Effector memory CD8-positive, alpha-beta T cell (primary cell): ENCODE measurements around the gene HSBP1.
A peak's percentile ranks its signal among the peaks of the same experiment; 100 is the strongest.

ENCODE experiments used
- ATAC-seq: fragments of 150-1000 bp; cut with Tn5 transposase; replicated peaks from 2 replicates; pipeline ENCODE4 v1.10.0; 2021; ENCODE audit warnings: mild to moderate bottlenecking, moderate library complexity
- DNase-seq, 3 experiments: peaks; one replicate each; pipeline ENCODE4 v3.0.0; 2021
- H3K27ac Mint-ChIP-seq, 2 donors: one replicate each; pipeline ENCODE4 v1.8.0; 2022; ENCODE audit warnings: mild to moderate bottlenecking in 2 of 2, mixed read lengths in 2 of 2, moderate library complexity in 2 of 2
- H3K27me3 Mint-ChIP-seq, 2 donors: one replicate each; pipeline ENCODE4 v1.8.0; 2022; ENCODE audit warnings: mixed read lengths in 2 of 2
- H3K36me3 Mint-ChIP-seq: one replicate; pipeline ENCODE4 v1.8.0; 2022; ENCODE audit warnings: mild to moderate bottlenecking, moderate library complexity, mixed read lengths; ENCODE audit not compliant: insufficient read depth
- H3K4me1 Mint-ChIP-seq, 2 donors: one replicate each; pipeline ENCODE4 v1.8.0; 2022; ENCODE audit warnings: low read depth in 2 of 2, mixed read lengths in 2 of 2
- H3K4me3 Mint-ChIP-seq, 2 donors: one replicate each; pipeline ENCODE4 v1.8.0; 2022; ENCODE audit warnings: mild to moderate bottlenecking in 2 of 2, mixed read lengths in 2 of 2, moderate library complexity in 2 of 2
- H3K9me3 Mint-ChIP-seq, 2 donors: one replicate each; pipeline ENCODE4 v1.8.0; 2022; ENCODE audit warnings: mixed read lengths in 2 of 2

The HSBP1 gene

DNA sequence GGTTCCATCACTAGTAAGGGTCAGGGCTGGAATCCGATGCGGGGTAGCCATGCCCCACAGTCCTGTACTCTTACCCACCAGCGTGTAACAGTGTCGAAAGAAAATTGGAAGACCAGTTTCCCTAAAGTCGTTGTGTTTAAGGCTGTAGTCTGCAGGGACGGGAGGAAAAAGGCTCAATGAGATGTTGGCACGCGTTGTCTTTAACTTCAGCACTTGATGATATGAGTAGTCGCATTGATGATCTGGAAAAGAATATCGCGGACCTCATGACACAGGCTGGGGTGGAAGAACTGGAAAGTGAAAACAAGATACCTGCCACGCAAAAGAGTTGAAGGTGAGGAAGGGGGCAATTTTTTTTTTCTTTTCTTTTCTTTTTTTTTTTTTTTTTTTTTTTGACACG is 1.3 kb downstream of the HSBP1 start:
- H3K36me3 Mint-ChIP-seq = peaks cover 38% of the 10 kb centered on the region
- H3K9me3 Mint-ChIP-seq = no peaks in the 10 kb centered on the region
- H3K4me1 Mint-ChIP-seq = peaks cover 18 to 28% of the 10 kb centered on the region in 2 donors
- DNase-seq = no peak
- ATAC-seq = no peak
- no peaks in the 10 kb centered on the region for H3K27me3 Mint-ChIP-seq
- peak overlapping the region; percentile 96 to 98 for H3K4me3 Mint-ChIP-seq
- peak overlapping the region; percentile 91 to 95 for H3K27ac Mint-ChIP-seq

DNA sequence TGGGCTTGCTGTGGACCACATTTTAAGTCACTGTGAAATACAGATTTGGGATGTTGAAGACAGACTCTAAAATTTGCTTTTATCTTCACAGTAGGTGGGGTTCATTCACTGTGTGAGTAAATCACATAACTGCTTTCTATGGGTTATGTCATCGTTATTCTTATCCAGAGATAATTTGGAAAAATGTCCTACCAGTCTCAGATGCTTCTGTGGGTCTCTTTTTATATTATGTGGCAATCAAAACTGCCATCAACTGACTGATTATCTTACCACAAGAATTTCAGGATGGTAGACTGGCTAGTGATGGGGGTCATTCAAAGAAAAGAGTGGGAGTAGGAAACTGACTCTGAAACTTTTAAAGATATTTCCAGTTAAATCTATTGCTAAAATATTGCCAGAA is 3.1 kb downstream of the HSBP1 start:
- DNase-seq = no peak
- H3K36me3 Mint-ChIP-seq = peaks cover 38% of the 10 kb centered on the region
- ATAC-seq = no peak
- no peak overlapping the region for H3K27ac Mint-ChIP-seq
- no peaks in the 10 kb centered on the region for H3K27me3 Mint-ChIP-seq
- H3K4me3 Mint-ChIP-seq = no peak overlapping the region
- H3K9me3 Mint-ChIP-seq = no peaks in the 10 kb centered on the region
- peaks cover 18 to 28% of the 10 kb centered on the region in 2 donors for H3K4me1 Mint-ChIP-seq

DNA sequence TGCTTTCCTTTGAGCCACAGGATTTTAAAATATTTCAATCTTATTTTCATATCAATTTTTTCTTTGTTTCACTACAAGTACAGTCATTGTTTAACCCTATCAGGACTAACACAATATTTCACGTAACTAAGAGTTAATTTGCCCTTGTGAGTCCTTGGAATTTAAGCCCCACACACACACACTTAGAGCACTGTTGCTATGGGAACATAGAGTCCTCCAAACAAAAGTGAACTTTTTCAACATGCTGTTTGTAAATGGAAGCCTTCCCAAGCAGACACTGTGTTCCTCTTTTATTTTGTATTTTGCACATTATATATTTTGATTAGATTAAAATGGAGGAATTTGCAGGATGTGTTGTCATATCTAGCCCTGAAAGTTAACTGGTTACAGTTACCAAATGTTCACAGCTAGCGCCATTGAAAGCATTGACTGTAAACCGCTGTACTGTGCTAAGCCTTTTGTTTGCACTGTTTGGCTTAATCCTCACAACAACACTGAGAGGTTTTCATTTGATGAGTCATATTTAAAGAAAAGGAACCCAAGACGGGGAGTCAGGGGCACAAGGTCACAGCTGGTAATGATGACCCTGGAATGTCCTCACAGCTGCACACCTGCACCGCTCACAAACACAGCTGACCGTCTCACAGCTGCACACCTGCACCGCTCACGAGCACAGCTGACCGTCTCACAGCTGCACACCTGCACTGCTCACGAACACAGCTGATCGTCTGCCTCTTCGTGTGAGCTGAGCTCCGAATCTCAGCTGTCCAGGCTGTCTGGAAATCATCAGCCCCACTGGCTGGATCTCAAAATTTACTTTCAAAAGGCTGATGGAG is 6.3 kb downstream of the HSBP1 start:
- Mint-ChIP-seq H3K36me3 (peaks cover 31% of the 10 kb centered on the region), H3K4me3 (no peak overlapping the region), H3K9me3 (no peaks in the 10 kb centered on the region), H3K27me3 (no peaks in the 10 kb centered on the region), H3K4me1 (peaks cover 2 to 12% of the 10 kb centered on the region in 2 donors), H3K27ac (peak overlapping the region in 1 of 2 donors; percentile 29)
- DNase-seq (no peak), ATAC-seq (no peak)

DNA sequence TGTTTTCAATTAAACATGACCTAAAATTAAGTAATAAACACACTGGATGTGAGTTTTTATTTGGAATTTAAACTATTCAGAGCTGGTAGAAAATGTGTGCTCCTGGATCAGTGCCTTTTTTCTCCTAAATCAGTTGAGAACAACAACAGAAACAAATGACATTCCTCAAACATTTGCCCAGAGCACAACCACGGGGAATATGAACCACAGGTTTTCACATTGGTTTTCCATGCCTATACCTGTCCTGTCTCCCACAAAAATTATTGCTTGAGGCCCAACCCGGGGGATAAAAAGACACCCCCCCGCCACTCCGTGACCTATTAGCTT is 6.8 kb downstream of the HSBP1 start:
- ATAC-seq (no peak), DNase-seq (no peak)
- no peak overlapping the region for H3K27ac Mint-ChIP-seq
- H3K4me3 Mint-ChIP-seq = no peak overlapping the region
- H3K27me3 Mint-ChIP-seq = no peaks in the 10 kb centered on the region
- H3K9me3 Mint-ChIP-seq = no peaks in the 10 kb centered on the region
- H3K36me3 Mint-ChIP-seq = peaks cover 27% of the 10 kb centered on the region
- peaks cover 0 to 9% of the 10 kb centered on the region in 2 donors for H3K4me1 Mint-ChIP-seq

DNA sequence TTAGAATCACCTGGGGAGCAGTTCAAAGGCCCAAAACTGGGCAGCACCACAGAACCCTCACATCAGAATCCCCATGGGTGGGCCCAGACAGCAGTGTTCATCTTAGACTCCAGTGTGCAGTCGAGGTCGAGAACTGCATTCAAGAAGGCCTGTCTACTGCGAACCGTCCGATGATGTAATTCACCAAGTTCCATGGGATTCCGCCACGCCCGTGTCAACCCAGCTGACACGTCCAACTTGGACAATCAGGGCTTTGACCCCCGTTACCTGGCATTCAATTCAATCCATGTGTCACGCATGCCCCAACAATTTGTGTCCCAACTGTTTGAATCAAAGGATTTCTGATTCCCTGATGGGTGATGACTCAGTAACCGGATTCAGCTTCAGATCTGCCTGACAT is 9.2 kb downstream of the HSBP1 start:
- H3K9me3 Mint-ChIP-seq = no peaks in the 10 kb centered on the region
- no peak overlapping the region for H3K4me3 Mint-ChIP-seq
- peaks cover 1 to 18% of the 10 kb centered on the region in 2 donors for H3K27me3 Mint-ChIP-seq
- no peak overlapping the region for H3K27ac Mint-ChIP-seq
- DNase-seq (no peak), ATAC-seq (no peak)
- H3K36me3 Mint-ChIP-seq = peaks cover 7% of the 10 kb centered on the region
- peaks cover 0 to 4% of the 10 kb centered on the region in 2 donors for H3K4me1 Mint-ChIP-seq

DNA sequence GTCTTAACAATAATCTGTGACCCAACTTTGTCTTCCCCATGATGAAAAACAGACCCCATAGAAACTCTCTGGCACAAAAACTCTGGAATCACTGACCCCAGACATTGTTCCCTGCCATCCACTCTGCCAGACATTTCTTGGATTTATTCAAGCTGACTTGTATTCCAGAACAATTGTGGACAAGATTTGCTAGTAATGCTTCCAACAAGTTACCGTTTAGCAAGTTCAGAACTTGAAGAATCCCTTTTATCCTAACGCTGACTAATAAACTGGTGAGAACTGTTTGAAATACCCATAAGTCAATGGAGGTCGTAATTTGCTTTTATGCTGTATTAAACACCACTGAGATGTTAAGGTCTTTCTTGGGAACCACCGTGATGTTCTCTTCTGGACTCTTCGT is 10.5 kb downstream of the HSBP1 start:
- H3K9me3 Mint-ChIP-seq = no peaks in the 10 kb centered on the region
- no peak for ATAC-seq
- peaks cover 9 to 27% of the 10 kb centered on the region in 2 donors for H3K27me3 Mint-ChIP-seq
- H3K4me1 Mint-ChIP-seq = no peaks in the 10 kb centered on the region
- DNase-seq = no peak
- H3K4me3 Mint-ChIP-seq = no peak overlapping the region
- no peak overlapping the region for H3K27ac Mint-ChIP-seq
- no peaks in the 10 kb centered on the region for H3K36me3 Mint-ChIP-seq

DNA sequence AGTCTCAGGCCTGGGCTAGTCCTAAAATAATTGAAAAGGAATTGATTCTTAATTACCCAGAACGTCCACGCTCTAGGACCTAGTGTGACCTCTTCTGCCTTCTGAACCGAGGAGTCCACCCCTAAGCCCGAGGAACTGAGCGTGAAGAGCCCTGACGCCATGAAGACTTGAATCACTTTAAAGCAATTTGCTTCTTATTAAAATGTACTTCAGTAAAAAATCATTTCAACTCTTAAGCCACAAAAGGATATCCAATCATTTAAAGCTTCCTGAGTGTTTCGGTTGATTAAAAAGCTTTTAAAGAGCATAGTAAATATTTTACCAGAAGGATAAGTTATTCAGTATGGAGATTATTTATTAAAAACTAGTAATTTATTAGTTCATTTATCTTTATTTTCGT is 11.6 kb downstream of the HSBP1 start:
- Mint-ChIP-seq H3K27ac (no peak overlapping the region), H3K36me3 (no peaks in the 10 kb centered on the region), H3K4me1 (no peaks in the 10 kb centered on the region), H3K9me3 (no peaks in the 10 kb centered on the region), H3K27me3 (peaks cover 9 to 31% of the 10 kb centered on the region in 2 donors), H3K4me3 (no peak overlapping the region)
- DNase-seq (no peak), ATAC-seq (no peak)

DNA sequence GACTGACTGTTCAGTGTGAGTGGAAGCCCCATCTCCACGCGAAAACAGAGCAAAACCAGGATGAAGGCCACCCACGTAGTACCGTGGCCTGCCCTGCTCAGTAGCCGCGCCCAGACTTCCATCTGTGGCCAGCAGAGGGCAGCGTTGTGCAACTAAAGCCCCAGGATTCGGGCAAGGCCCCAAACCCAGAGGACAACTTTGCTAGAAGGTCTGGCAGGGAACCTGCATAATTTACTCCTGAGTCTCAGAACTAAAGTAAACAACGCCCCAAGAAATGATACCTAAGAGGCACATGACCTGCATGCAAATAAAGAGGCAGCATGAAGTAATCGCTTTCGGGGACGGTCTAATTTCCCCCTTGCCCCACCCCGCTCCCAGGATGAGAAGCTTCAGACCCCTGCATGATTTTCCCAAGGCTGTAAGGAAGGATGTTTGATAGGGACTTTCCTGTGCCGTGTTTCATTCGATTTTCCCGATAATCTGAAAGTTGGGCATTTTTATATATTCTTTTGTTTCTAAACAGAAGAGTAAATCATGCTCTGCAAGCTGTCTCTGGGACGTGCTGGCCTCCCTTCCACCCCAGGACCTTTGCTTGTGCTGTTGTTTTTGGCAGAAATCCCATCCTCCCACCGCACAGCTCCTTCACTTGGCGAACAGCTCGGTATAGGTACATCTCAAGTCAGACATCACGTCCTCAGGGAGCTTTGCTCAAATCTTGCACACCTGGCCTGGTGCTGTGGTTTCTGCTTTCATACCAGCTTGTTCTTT is 18.6 kb downstream of the HSBP1 start:
- Mint-ChIP-seq H3K27me3 (peaks cover 9 to 36% of the 10 kb centered on the region in 2 donors), H3K9me3 (no peaks in the 10 kb centered on the region), H3K27ac (no peak overlapping the region), H3K4me3 (no peak overlapping the region), H3K4me1 (peaks cover 3 to 4% of the 10 kb centered on the region in 2 donors), H3K36me3 (no peaks in the 10 kb centered on the region)
- DNase-seq (peak; percentile 77 to 84 (median 78)), ATAC-seq (peak; percentile 97)

DNA sequence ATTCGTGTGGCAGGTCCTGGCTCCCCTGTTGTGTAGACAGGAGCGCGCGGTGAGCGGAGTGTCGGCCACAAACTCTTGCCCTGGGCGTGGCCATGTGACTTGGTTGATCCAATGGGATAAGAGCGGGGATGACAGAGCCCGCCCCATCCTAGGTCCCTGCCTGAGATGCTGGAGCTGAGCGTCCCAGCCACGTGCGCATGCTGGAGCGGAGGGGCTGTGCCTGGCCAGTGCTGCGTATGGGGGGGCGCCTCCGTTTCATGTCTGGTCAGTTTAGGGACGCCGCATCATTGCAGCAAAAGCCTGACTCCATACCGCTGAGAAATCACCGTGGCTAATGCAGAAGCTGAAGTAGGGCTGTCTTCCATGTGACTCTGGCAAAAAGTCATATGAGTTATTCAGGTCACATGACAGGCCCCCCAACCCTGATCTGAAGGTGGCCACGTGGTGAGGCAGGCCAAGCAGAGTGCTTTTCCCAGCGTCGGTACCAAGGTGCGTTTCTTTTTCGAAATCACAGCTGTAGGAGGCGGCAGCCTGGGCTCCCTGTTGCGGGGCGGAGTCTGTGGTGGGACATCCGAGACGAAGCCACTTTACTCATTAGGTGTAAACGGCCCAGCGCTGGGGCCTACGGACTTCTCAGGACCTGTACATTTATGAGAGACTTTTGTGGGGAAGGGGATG is 22.5 kb downstream of the HSBP1 start:
- ATAC-seq = no peak
- H3K9me3 Mint-ChIP-seq = no peaks in the 10 kb centered on the region
- DNase-seq = no peak
- no peak overlapping the region for H3K4me3 Mint-ChIP-seq
- peaks cover 4 to 6% of the 10 kb centered on the region in 2 donors for H3K4me1 Mint-ChIP-seq
- H3K36me3 Mint-ChIP-seq = no peaks in the 10 kb centered on the region
- H3K27ac Mint-ChIP-seq = no peak overlapping the region
- peaks cover 0 to 9% of the 10 kb centered on the region in 2 donors for H3K27me3 Mint-ChIP-seq

DNA sequence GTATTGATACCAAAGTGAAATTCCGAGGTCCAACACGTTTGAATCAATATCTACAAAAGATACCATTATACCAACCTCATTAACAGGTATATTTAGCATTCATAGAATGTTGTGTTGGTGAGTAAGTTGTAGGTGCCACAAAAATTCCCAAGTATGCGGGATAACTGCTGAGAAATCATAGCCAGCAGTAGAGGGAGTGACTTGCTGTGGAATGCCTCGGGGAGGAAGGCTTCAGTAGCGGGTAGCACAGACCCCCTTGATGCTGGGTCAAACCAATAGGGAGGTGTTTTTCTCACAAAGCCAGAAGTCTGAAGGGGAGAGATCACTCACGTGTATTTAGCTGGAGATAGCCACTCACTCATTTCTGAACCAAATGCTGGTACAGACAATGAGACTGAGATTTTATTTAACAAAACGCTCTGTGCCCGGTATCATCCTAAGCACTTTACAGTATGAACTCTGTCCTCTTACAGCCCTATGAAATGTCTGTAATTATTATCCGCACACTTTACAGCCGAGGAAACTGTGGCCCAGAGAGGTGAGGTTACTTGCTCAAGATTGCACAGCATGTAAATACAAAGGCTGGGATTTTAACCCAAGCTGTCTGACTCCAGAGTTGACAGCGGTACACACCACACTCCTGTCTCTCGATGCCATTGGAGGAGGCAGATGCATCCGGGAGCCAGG is 23.1 kb downstream of the HSBP1 start:
- DNase-seq (no peak), ATAC-seq (no peak)
- no peaks in the 10 kb centered on the region for H3K9me3 Mint-ChIP-seq
- peaks cover 0 to 9% of the 10 kb centered on the region in 2 donors for H3K27me3 Mint-ChIP-seq
- no peaks in the 10 kb centered on the region for H3K36me3 Mint-ChIP-seq
- no peak overlapping the region for H3K4me3 Mint-ChIP-seq
- H3K4me1 Mint-ChIP-seq = peaks cover 3 to 8% of the 10 kb centered on the region in 2 donors
- H3K27ac Mint-ChIP-seq = no peak overlapping the region

DNA sequence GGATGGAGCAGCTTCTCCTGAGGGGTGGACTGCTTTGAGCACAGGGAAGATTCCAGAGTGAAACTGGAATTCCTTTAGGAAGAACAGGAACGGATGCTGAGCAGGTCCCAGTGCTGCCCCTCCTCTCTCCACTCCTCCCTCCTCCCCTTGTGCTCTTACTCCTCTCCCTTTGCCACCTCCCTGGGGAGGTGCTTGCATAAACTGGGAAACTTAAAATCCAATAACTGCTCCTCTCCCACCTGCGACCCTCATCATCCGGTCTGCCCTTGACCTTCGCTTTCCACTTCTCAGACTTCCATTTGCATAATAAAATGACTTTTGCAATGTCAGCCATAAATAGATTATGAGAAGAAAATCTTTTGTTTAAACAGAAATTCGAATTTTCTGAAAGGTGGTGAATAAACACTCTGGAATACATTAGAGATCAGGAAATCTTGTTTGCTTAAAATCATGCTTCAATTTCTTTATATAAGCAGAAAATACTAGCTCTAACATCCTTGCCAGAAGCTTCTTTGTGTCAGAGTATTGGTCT is 23.7 kb downstream of the HSBP1 start:
- H3K36me3 Mint-ChIP-seq = no peaks in the 10 kb centered on the region
- H3K4me1 Mint-ChIP-seq = peaks cover 9 to 12% of the 10 kb centered on the region in 2 donors

DNA sequence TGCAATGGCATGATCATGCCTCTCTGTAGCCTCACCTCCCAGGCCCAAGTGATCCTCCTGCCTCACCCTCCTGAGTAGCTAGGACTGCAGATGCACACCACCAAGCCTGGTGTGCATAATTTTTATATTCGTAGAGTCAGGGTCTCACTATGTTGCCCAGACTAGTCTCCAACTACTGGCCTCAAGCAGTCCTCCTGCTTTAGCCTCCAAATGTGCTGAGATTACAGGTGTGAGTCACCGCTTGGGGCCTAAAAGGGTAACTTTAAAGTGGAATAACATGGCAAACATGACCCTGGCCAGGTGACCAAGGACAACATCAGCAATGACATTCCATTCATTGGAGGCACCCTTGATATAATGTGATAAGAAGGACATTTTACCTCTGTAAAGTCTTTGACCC is 26.1 kb downstream of the HSBP1 start:
- Mint-ChIP-seq H3K36me3 (no peaks in the 10 kb centered on the region), H3K9me3 (no peaks in the 10 kb centered on the region), H3K4me3 (no peak overlapping the region), H3K4me1 (peaks cover 9 to 13% of the 10 kb centered on the region in 2 donors), H3K27me3 (peaks cover 18 to 19% of the 10 kb centered on the region in 2 donors), H3K27ac (no peak overlapping the region)
- no peak for DNase-seq
- no peak for ATAC-seq

More for the DNA sequence above, 23.7 kb downstream of the HSBP1 start:
- Mint-ChIP-seq H3K9me3 (no peaks in the 10 kb centered on the region), H3K27me3 (peaks cover 0 to 9% of the 10 kb centered on the region in 2 donors), H3K27ac (no peak overlapping the region), H3K4me3 (no peak overlapping the region)
- DNase-seq (no peak), ATAC-seq (no peak)
